Measurements from ENCODE around the gene ZNRD2. TPM values are rescaled to one million over a fixed set of nuclear protein-coding genes. Genes with fewer than 3 reads are reported as not detected.

The ZNRD2 gene
- total RNA-seq: 66.4 and 90.1 TPM in 2 replicates

GRCh38 chr11:65569973-65570918 is at the start of gene ZNRD2:
Gene ZNRD2, plus strand, starts transcription at chr11:65570477. Its CDS starts 15 bp downstream, at chr11:65570492.

GRCh38 chr11:65524741-65525545 is 45.3 kb upstream of the ZNRD2 start, which contains the start of gene SCYL1:
Gene SCYL1, plus strand, starts transcription at chr11:65525083. Its CDS starts 71 bp downstream, at chr11:65525154.

GRCh38 chr11:65558002-65558929 is 12.0 kb upstream of the ZNRD2 start, which contains the start of gene LTBP3:
Gene LTBP3, minus strand, starts transcription at chr11:65558359. Its CDS starts 400 bp downstream, at chr11:65557959.

GRCh38 chr11:65572356-65573051 is 2.2 kb downstream of the ZNRD2 start, which contains the start of gene FAM89B:
Gene FAM89B, plus strand, starts transcription at chr11:65572538. Its CDS starts 132 bp downstream, at chr11:65572670.

GRCh38 chr11:65575568-65576231 is 5.4 kb downstream of the ZNRD2 start, which contains the start of gene EHBP1L1:
Gene EHBP1L1, plus strand, starts transcription at chr11:65576053. Its CDS starts 250 bp downstream, at chr11:65576303.

GRCh38 chr11:65595543-65596281 is 25.4 kb downstream of the ZNRD2 start, which contains the start of gene KCNK7:
Gene KCNK7, minus strand, starts transcription at chr11:65595800. Its CDS starts 28 bp downstream, at chr11:65595772.

GRCh38 chr11:65615229-65615949 is 45.1 kb downstream of the ZNRD2 start, which contains the start of gene PCNX3:
Gene PCNX3, plus strand, starts transcription at chr11:65615776. Its CDS starts 536 bp downstream, at chr11:65616312.

Other genes with a start within 250 kb of the ZNRD2 start
- 23.7 and 26.5 TPM in 2 replicates for gene DPF2, start 236.6 kb upstream of the ZNRD2 start, total RNA-seq
- 0.08 TPM in 1 of 2 replicates, not detected in the other for gene TIGD3, start 215.7 kb upstream of the ZNRD2 start, total RNA-seq
- 0.23 and 1.4 TPM in 2 replicates for gene SLC25A45, start 187.8 kb upstream of the ZNRD2 start, total RNA-seq
- gene FRMD8, start 183.8 kb upstream of the ZNRD2 start, total RNA-seq: 55.0 and 62.9 TPM in 2 replicates
- gene NEAT1, start 147.7 kb upstream of the ZNRD2 start, total RNA-seq: 4.3 and 7.9 TPM in 2 replicates
- 636 and 1,552 TPM in 2 replicates for gene MALAT1, start 71.4 kb upstream of the ZNRD2 start, total RNA-seq
- 86.5 and 88.0 TPM in 2 replicates for gene SCYL1, start 45.4 kb upstream of the ZNRD2 start, total RNA-seq
- gene LTBP3, start 12.1 kb upstream of the ZNRD2 start, total RNA-seq: 24.9 and 43.0 TPM in 2 replicates
- 37.1 and 47.3 TPM in 2 replicates for gene FAM89B, start 2.1 kb downstream of the ZNRD2 start, total RNA-seq
- gene EHBP1L1, start 5.6 kb downstream of the ZNRD2 start, total RNA-seq: 55.5 and 75.6 TPM in 2 replicates
- gene KCNK7, start 25.3 kb downstream of the ZNRD2 start, total RNA-seq: 0.23 and 0.57 TPM in 2 replicates
- gene MAP3K11, start 43.7 kb downstream of the ZNRD2 start, total RNA-seq: 34.0 and 37.3 TPM in 2 replicates
- gene PCNX3, start 45.3 kb downstream of the ZNRD2 start, total RNA-seq: 27.0 and 30.7 TPM in 2 replicates
- gene SIPA1, start 67.6 kb downstream of the ZNRD2 start, total RNA-seq: 19.0 and 19.4 TPM in 2 replicates
- 51.6 and 64.1 TPM in 2 replicates for gene RELA, start 92.4 kb downstream of the ZNRD2 start, total RNA-seq
- 38.3 and 42.5 TPM in 2 replicates for gene KAT5, start 141.8 kb downstream of the ZNRD2 start, total RNA-seq
- 48.7 and 94.1 TPM in 2 replicates for gene RNASEH2C, start 150.3 kb downstream of the ZNRD2 start, total RNA-seq
- gene AP5B1, start 210.5 kb downstream of the ZNRD2 start, total RNA-seq: 11.8 and 13.9 TPM in 2 replicates
- 0.91 and 3.8 TPM in 2 replicates for gene OVOL1, start 216.6 kb downstream of the ZNRD2 start, total RNA-seq